GM12864 (cell line): ENCODE data around the gene IMPDH1.

ENCODE experiments used
- DNase-seq: peaks from one replicate; pipeline ENCODE4 v3.0.0-alpha.2; 2011; ENCODE audit warnings: low read depth
- H3K4me3 ChIP-seq: 2 replicates; pipeline ENCODE4 v1.5.1; 2011; ENCODE audit warnings: mild to moderate bottlenecking, low read depth, low read length, control low read depth
- TF ChIP-seq, protein P1 (sequence below): IDR thresholded peaks from 2 replicates; pipeline ENCODE4 v1.5.1; 2011; ENCODE audit warnings: low read depth, mild to moderate bottlenecking, moderate library complexity, low read length, control low read depth, inconsistent platforms; ENCODE audit errors: missing control alignments

Gene IMPDH1

DNA sequence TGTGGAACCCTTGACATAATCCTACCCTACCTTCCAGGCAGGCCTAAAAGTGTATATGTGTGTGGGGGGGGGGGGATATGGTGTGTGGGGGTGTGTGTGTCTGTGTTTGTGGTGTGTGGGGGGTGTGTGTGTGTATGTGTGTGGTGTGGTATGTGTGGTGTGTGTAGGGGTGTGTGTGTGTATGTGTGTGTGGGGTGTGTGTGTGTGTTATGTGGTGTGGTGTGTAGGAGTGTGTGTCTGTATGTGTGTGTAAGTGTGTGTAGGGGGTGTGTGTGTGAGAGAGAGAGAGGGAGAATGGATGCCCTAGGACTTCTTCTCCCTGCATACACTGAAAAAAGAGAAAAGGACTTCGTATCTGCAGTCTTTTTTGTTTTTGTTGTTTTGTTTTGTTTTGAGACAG is 12.3 kb upstream of the IMPDH1 start:
- TF ChIP-seq, protein P1, sequence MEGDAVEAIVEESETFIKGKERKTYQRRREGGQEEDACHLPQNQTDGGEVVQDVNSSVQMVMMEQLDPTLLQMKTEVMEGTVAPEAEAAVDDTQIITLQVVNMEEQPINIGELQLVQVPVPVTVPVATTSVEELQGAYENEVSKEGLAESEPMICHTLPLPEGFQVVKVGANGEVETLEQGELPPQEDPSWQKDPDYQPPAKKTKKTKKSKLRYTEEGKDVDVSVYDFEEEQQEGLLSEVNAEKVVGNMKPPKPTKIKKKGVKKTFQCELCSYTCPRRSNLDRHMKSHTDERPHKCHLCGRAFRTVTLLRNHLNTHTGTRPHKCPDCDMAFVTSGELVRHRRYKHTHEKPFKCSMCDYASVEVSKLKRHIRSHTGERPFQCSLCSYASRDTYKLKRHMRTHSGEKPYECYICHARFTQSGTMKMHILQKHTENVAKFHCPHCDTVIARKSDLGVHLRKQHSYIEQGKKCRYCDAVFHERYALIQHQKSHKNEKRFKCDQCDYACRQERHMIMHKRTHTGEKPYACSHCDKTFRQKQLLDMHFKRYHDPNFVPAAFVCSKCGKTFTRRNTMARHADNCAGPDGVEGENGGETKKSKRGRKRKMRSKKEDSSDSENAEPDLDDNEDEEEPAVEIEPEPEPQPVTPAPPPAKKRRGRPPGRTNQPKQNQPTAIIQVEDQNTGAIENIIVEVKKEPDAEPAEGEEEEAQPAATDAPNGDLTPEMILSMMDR = no peak
- DNase-seq = no peak
- no peak overlapping the region for H3K4me3 ChIP-seq

DNA sequence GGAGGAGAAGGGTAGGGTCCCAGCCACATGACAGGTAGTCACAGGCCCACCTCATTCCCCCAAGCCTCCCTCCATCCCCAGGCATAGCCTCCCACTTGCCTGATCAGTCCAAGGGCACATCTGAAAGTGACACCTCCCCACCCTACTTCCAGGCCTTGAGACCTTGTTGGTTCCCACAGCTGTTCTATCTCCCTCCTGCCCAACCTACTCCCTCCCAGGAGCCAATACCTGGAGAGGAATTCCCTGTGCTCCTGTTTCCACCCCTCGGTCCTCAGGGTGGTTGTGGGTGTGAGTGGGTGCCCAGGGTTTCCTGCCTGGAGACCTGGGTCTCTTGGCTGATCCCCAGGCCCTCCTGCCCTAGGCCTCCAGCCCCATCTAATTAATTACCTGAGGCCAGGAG is 11.6 kb upstream of the IMPDH1 start:
- DNase-seq = no peak
- no peak overlapping the region for H3K4me3 ChIP-seq
- TF ChIP-seq, protein P1 = no peak

DNA sequence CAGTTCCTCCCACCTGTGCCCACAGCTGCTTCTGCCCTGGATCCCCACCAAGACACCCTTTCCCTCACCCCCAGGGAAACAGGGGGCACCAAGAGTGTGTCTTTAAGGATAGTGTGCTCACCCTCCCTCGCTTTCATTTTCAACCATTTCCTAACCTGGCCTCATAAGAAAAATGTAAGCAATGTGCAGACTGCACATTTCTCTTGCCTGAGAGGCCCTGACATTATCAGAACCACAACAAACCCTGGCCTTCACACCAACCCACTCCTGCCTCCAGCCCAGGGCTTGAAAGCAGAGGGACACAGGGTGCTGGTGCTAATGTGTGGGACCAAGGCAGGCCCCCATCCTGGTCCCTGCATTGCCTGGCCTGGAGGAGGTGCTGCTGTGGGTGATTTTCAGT is 11.0 kb upstream of the IMPDH1 start:
- TF ChIP-seq, protein P1 = no peak
- DNase-seq = no peak
- no peak overlapping the region for H3K4me3 ChIP-seq

DNA sequence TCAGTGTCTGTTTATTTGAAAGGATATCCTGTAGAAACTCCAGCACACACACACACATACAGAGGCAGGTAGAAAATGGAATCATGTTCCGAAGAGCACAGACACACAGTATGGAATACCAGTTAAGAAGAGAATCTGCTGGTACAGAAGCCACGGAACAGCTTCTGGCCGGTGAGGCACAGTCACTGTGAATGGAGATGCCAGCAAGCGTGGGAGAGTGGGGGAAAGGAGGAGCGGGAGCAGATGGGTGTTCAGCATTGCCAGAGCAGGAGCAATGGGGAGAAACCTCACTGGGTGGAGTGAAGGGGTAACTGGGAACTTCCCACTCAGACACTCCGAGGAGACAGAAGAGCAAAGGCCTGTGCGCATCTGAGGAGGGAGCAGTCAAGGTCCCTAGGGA is 9.5 kb upstream of the IMPDH1 start:
- TF ChIP-seq, protein P1 = no peak
- DNase-seq = no peak
- H3K4me3 ChIP-seq = no peak overlapping the region

DNA sequence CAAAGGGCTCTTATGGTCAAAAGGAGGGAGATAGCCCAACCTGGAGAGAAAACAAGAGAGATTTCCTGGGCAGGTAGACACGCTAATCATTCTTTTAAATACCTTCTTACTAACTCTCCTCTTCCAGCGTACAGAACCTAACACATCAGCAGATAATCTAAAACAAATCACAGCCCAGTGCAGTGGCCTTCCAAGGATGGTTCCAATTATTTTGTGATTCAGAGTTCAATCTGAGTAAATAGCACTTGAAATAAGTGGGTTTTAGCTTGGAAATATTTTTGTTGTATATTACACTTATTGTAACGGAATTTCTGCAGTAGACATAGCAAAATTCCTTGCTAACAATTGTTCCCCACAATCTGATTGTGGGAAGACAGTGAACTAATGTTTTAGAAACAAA is 7.3 kb upstream of the IMPDH1 start:
- no peak overlapping the region for H3K4me3 ChIP-seq
- TF ChIP-seq, protein P1 = no peak
- DNase-seq = no peak

DNA sequence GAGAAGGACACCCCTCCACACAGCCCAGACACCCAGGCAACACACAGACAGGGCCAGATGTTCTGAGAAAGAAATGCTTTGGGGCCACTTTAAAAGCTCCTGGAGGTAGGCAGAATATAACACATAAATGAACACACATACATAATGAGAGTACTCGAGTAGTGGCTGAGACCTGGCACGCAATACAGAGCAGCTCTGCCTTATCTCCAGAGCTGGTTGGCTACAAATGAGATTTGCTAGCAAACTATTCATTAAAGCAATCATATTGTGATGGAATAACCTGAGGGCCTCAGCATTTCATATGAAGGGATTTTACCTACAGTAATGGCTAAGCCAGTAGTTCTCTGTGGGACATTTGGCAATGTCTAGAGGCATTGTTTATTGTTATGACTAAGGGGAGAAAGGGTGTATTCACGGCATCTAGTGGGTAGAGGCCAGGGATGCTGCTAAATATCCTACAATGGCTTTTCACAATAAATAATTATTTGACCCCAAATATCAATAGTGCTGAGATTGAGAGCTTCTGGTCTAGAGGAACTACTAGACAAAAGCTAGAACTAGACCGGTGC is 5.5 kb upstream of the IMPDH1 start:
- no peak overlapping the region for H3K4me3 ChIP-seq
- TF ChIP-seq, protein P1 = no peak
- no peak for DNase-seq

DNA sequence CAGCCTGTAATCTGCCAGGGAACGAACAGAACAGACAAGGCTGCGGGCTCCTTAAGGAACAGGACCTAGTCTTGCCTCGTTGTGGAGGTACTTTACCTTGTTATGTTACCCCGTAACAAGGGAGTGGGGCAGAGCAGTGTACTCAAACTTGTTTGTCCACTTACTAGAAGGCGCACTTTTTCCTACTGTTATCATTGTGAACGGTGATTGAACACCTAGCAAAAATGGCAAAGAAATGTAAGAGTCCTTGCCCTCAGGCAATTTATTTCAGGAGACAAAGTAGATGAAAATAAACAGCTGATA is 620 bp upstream of the IMPDH1 start:
- peak overlapping the region; percentile 61 for H3K4me3 ChIP-seq
- DNase-seq = no peak
- TF ChIP-seq, protein P1 = no peak
